OCI-LY7 (cell line): ENCODE results near the gene GARIN5B. TPM values are rescaled to one million over a fixed set of nuclear protein-coding genes. Genes with fewer than 3 reads are reported as not detected.

ENCODE experiments used
- BruUV-seq: library from RNA; stranded (reverse); fragments of 400-500 nt; replicated peaks from 2 replicates; lab custom pipeline; 2021; lab: Mats Ljungman, UMichigan
- CTCF ChIA-PET: fragments of 300-600 bp; sonication (Branson Sonifier 250); formaldehyde crosslinking; loops from one replicate; lab custom pipeline; 2022; ENCODE audit warnings: antibody characterized with exemption; ENCODE audit not compliant: unreplicated experiment; lab: Charles Lee
- POLR2A ChIA-PET: fragments of 300-600 bp; sonication (Branson Sonifier 250); formaldehyde crosslinking; loops from one replicate; lab custom pipeline; 2022; ENCODE audit warnings: antibody characterized with exemption; lab: Charles Lee
- DNase-seq: peaks from one replicate; pipeline ENCODE4 v3.0.0-alpha.2; 2015; ENCODE audit warnings: low spot score
- H2AFZ ChIP-seq: fragments of 200-600 bp; sonication (generic), shearing (Covaris generic); 2 replicates; pipeline ENCODE4 v1.6.1; 2014; ENCODE audit warnings: mild to moderate bottlenecking, antibody characterized with exemption, low read length, moderate library complexity
- H3K27ac ChIP-seq: fragments of 200-600 bp; sonication (generic); 2 replicates; pipeline ENCODE4 v1.5.1; 2014; ENCODE audit warnings: mixed run types, low read depth, mild to moderate bottlenecking, moderate library complexity, low read length, inconsistent platforms; ENCODE audit not compliant: poor library complexity, severe bottlenecking
- H3K36me3 ChIP-seq: fragments of 200-600 bp; sonication (generic); 2 replicates; pipeline ENCODE4 v1.6.1; 2014; ENCODE audit warnings: mild to moderate bottlenecking, antibody characterized with exemption, low read length, moderate library complexity, mixed read lengths; ENCODE audit not compliant: insufficient read depth
- H3K4me1 ChIP-seq: fragments of 200-600 bp; sonication (generic); 2 replicates; pipeline ENCODE4 v1.5.1; 2014; ENCODE audit warnings: mild to moderate bottlenecking, low read length; ENCODE audit not compliant: insufficient read depth, poor library complexity, severe bottlenecking
- H3K4me2 ChIP-seq: fragments of 200-600 bp; sonication (generic); 2 replicates; pipeline ENCODE4 v1.6.1; 2014; ENCODE audit warnings: mild to moderate bottlenecking, low read length
- H3K4me3 ChIP-seq: fragments of 200-600 bp; sonication (generic); 2 replicates; pipeline ENCODE4 v1.5.1; 2014; ENCODE audit warnings: mild to moderate bottlenecking, low read depth, low read length; ENCODE audit not compliant: poor library complexity, severe bottlenecking
- H3K79me2 ChIP-seq: fragments of 200-600 bp; sonication (generic); 2 replicates; pipeline ENCODE4 v1.6.1; 2016; ENCODE audit warnings: low read depth, mild to moderate bottlenecking, low read length, moderate library complexity, mixed read lengths; ENCODE audit not compliant: insufficient read depth
- H3K9me2 ChIP-seq: fragments of 200-600 bp; sonication (generic); 2 replicates; pipeline ENCODE4 v1.6.1; 2016; ENCODE audit warnings: mild to moderate bottlenecking, low read length, mixed read lengths; ENCODE audit not compliant: insufficient read depth
- H3K9me3 ChIP-seq: fragments of 200-600 bp; sonication (generic); 2 replicates; pipeline ENCODE4 v1.6.1; 2014; ENCODE audit warnings: mild to moderate bottlenecking, mixed run types, low read length, mixed read lengths
- H4K20me1 ChIP-seq: fragments of 200-600 bp; sonication (generic); 2 replicates; pipeline ENCODE4 v1.6.1; 2014; ENCODE audit warnings: mild to moderate bottlenecking, antibody characterized with exemption, low read length, moderate library complexity, mixed read lengths; ENCODE audit not compliant: insufficient read depth
- EZH2phosphoT487 ChIP-seq: fragments of 200-600 bp; sonication (generic); IDR thresholded peaks from 2 replicates; pipeline ENCODE4 v1.6.1; 2018; ENCODE audit warnings: low read depth, borderline replicate concordance, mild to moderate bottlenecking, mixed run types, antibody characterized with exemption, low read length, moderate library complexity, mixed read lengths
- intact Hi-C: fragments of 100-400 bp; cut with micrococcal nuclease; formaldehyde crosslinking; loops from one replicate; pipeline ENCODE4 v1.10.0; 2022; ENCODE audit not compliant: unreplicated experiment
- total RNA-seq, 2 experiments: library from RNA; depleted of rRNA in 1 of 2; stranded (reverse); fragments of >200 nt in 1 of 2; shearing (Covaris generic) in 1 of 2; gene quantifications; 2 replicates each; pipeline ENCODE4 v1.2.3, GENCODE V29; 2014 to 2022
- TF ChIP-seq, protein P1 (sequence below): fragments of 200-600 bp; sonication (generic); conservative IDR thresholded peaks from 2 replicates; pipeline ENCODE4 v1.5.1; 2014; ENCODE audit warnings: mild to moderate bottlenecking, antibody characterized with exemption, low read length, moderate library complexity, mixed read lengths

Gene GARIN5B
- total RNA-seq, 2 experiments from 2014 or later = not detected

DNA sequence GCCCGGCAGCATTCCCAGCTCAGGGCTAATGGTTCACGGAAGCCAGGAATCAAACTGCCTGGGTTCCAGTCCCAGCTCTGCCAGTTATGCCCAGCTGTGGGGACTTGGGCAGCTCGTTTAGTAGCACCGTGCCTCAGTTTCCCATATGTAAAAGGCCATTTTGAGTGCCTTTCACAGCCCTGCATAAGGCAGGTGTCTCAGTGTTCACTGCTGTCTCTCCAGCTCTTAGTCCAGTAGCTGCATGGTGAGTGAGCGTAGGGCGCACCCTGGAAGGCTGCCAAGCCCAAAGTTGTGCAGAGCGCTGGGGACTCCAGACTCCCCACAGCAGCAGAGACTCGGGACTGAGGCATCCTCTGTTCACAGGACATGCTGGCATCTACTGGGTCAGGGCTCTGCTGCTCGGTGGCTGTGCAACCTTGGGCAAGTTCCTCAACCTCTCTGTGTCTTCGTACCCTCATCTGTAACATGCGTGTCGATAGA is 28.2 kb upstream of the GARIN5B start:
- no peak for DNase-seq
- Histone ChIP-seq H3K36me3 (peaks cover 54% of the 10 kb centered on the region), H3K79me2 (peaks cover 28% of the 10 kb centered on the region), H3K9me3 (no peaks in the 10 kb centered on the region), H4K20me1 (peaks cover 25% of the 10 kb centered on the region), H3K4me3 (no peak overlapping the region), H3K4me1 (peaks cover 31% of the 10 kb centered on the region), H3K27ac (no peak overlapping the region), H3K4me2 (no peak overlapping the region), H2AFZ (no peak overlapping the region), H3K9me2 (no peaks in the 10 kb centered on the region)
- no TSS peak for BruUV-seq
- TF ChIP-seq EZH2phosphoT487 = no peak
- TF ChIP-seq, protein P1, sequence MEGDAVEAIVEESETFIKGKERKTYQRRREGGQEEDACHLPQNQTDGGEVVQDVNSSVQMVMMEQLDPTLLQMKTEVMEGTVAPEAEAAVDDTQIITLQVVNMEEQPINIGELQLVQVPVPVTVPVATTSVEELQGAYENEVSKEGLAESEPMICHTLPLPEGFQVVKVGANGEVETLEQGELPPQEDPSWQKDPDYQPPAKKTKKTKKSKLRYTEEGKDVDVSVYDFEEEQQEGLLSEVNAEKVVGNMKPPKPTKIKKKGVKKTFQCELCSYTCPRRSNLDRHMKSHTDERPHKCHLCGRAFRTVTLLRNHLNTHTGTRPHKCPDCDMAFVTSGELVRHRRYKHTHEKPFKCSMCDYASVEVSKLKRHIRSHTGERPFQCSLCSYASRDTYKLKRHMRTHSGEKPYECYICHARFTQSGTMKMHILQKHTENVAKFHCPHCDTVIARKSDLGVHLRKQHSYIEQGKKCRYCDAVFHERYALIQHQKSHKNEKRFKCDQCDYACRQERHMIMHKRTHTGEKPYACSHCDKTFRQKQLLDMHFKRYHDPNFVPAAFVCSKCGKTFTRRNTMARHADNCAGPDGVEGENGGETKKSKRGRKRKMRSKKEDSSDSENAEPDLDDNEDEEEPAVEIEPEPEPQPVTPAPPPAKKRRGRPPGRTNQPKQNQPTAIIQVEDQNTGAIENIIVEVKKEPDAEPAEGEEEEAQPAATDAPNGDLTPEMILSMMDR = no peak
- intact Hi-C loops = no loop called here
- CTCF ChIA-PET = no interaction called here
- POLR2A ChIA-PET = interaction anchor here (0.7 to 0.9 kb wide), 2 partner anchors 11 to 233 kb away, joined by 3 read pairs; partner anchors contain the start of gene TNNI3

DNA sequence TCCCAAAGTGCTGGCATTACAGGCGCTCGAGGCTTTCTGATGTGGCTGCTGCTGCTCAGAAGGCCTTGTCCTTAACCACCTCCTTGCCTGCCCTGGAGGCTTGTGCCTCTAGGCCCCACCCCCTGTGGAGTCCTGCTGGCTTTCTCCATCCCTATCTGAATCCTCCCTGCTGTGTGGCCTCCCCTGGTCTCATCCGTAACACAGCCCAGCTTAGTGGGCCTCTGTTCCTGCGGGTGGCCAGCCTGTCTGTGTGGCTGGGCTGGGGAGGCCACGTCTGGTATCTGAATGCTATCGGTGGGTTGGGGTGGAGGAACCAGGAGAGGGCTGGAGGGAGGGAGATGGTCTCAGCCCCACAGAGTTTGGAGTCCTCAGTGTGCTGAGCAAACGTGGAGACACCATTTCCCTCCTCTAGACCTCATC is 27.4 kb upstream of the GARIN5B start:
- peaks cover 27% of the 10 kb centered on the region for H4K20me1 ChIP-seq
- peaks cover 58% of the 10 kb centered on the region for H3K36me3 ChIP-seq

More for the DNA sequence above, 27.4 kb upstream of the GARIN5B start:
- Histone ChIP-seq H3K4me3 (no peak overlapping the region), H3K4me1 (peaks cover 31% of the 10 kb centered on the region), H3K79me2 (peaks cover 32% of the 10 kb centered on the region), H3K9me3 (no peaks in the 10 kb centered on the region), H2AFZ (no peak overlapping the region), H3K9me2 (no peaks in the 10 kb centered on the region), H3K27ac (peak overlapping the region; percentile 35), H3K4me2 (peak overlapping the region; percentile 15; the same call in 1 of the 2 replicates)
- intact Hi-C loops = no loop called here
- POLR2A ChIA-PET = interaction anchor here (0.7 to 0.9 kb wide), 2 partner anchors 12 to 233 kb away, joined by 3 read pairs; partner anchors contain the start of gene TNNI3
- BruUV-seq = no TSS peak
- no peak for DNase-seq
- TF ChIP-seq, protein P1 = no peak
- no peak for TF ChIP-seq EZH2phosphoT487
- CTCF ChIA-PET = no interaction called here
